Glomerular visceral epithelial cell (primary cell): Measurements from ENCODE around the gene MYOD1.

Experiments used
- DNase-seq: peaks from one replicate; pipeline ENCODE4 v3.0.0-alpha.2; 2016; ENCODE audit errors: extremely low spot score

MYOD1 gene

GRCh38 chr11:17702876-17703275, 16.5 kb upstream of the MYOD1 start:
- DNase-seq: no peak

- no peak for DNase-seq
These were observed 15.4 kb upstream of the MYOD1 start for GRCh38 chr11:17703951-17704350.

- DNase-seq: no peak
These were observed 11.5 kb upstream of the MYOD1 start for GRCh38 chr11:17707830-17708229.

GRCh38 chr11:17711836-17712235, 7.5 kb upstream of the MYOD1 start:
- no peak for DNase-seq

- no peak for DNase-seq
These were observed 5.5 kb upstream of the MYOD1 start for GRCh38 chr11:17713851-17714250.

GRCh38 chr11:17714356-17714854, 5.0 kb upstream of the MYOD1 start:
- no peak for DNase-seq

GRCh38 chr11:17714870-17715269, 4.5 kb upstream of the MYOD1 start:
- DNase-seq: no peak

GRCh38 chr11:17716807-17717206, 2.6 kb upstream of the MYOD1 start:
- no peak for DNase-seq

- DNase-seq: no peak
These were observed 1.4 kb upstream of the MYOD1 start for GRCh38 chr11:17718015-17718414.

GRCh38 chr11:17718510-17718962, 835 bp upstream of the MYOD1 start:
- DNase-seq: no peak

- DNase-seq: no peak
These were observed 796 bp downstream of the MYOD1 start for GRCh38 chr11:17719938-17720795.

GRCh38 chr11:17720796-17721171, 1.4 kb downstream of the MYOD1 start:
- DNase-seq: no peak

- no peak for DNase-seq
These were observed 2.0 kb downstream of the MYOD1 start for GRCh38 chr11:17721242-17721999.

GRCh38 chr11:17722000-17722643, 2.8 kb downstream of the MYOD1 start:
- peak; percentile 8 for DNase-seq

GRCh38 chr11:17724020-17724908, 4.9 kb downstream of the MYOD1 start:
- DNase-seq: no peak

GRCh38 chr11:17725174-17725573, 5.8 kb downstream of the MYOD1 start:
- DNase-seq: no peak

- no peak for DNase-seq
These were observed 10.8 kb downstream of the MYOD1 start for GRCh38 chr11:17730137-17730536.

GRCh38 chr11:17730608-17731462, 11.5 kb downstream of the MYOD1 start:
- DNase-seq: peak; percentile 73

GRCh38 chr11:17733261-17733660, 13.9 kb downstream of the MYOD1 start:
- DNase-seq: no peak

GRCh38 chr11:17734418-17734911, 15.1 kb downstream of the MYOD1 start, which contains the start of gene KCNC1:
KCNC1 (plus strand) TSS chr11:17734781; CDS start chr11:17736003, 1,222 bp downstream.
- peak; percentile 19 for DNase-seq
